Lower leg skin (tissue), 4 donors: ENCODE data around the gene RNASEH2A. TPM values are rescaled to one million over a fixed set of nuclear protein-coding genes. Genes with fewer than 3 reads are reported as not detected.
A peak's percentile ranks its signal among the peaks of the same experiment; 100 is the strongest.

ENCODE experiments used
- DNase-seq, 2 donors: peaks; one replicate each; pipeline ENCODE4 v3.0.0-alpha.2; 2019; ENCODE audit warnings: low spot score in 2 of 2
- H3K4me3 ChIP-seq: fragments of 200-600 bp; sonication (generic); 2 replicates; pipeline ENCODE4 v1.5.1; 2017; ENCODE audit warnings: mild to moderate bottlenecking, low read depth; ENCODE audit not compliant: poor library complexity, severe bottlenecking
- POLR2A ChIP-seq, 2 donors: fragments of 450-650 bp; IDR thresholded peaks; one replicate each; pipeline ENCODE4 v1.6.1; 2016 to 2017; ENCODE audit warnings: antibody characterized with exemption in 2 of 2, mild to moderate bottlenecking in 1 of 2, moderate library complexity in 1 of 2
- WGBS, 2 donors: methylation state at CpG; one replicate each; pipeline ENCODE4 v1.1.5; 2018; 5-methylcytosine and 5-hydroxymethylcytosine counted together
- intact Hi-C: fragments of 100-400 bp; cut with DNase I; formaldehyde crosslinking; loops from one replicate; pipeline ENCODE4 v1.15.0; 2023; ENCODE audit warnings: low total_unique reads
- total RNA-seq, 4 donors: library from RNA; depleted of rRNA; stranded (reverse); fragments of >200 nt; gene quantifications; one replicate each; pipeline ENCODE4 v1.1.0, GENCODE V29; 2016
- TF ChIP-seq, protein P1 (sequence below), 3 donors: fragments of 450-650 bp; IDR thresholded peaks; one replicate each; pipeline ENCODE4 v1.5.1; 2016; ENCODE audit warnings: antibody characterized with exemption in 3 of 3, mild to moderate bottlenecking in 3 of 3, moderate library complexity in 2 of 3

RNASEH2A gene
- total RNA-seq, 4 donors from 2014 or later, result 3.3 to 7.8 (median 5.9) TPM

DNA sequence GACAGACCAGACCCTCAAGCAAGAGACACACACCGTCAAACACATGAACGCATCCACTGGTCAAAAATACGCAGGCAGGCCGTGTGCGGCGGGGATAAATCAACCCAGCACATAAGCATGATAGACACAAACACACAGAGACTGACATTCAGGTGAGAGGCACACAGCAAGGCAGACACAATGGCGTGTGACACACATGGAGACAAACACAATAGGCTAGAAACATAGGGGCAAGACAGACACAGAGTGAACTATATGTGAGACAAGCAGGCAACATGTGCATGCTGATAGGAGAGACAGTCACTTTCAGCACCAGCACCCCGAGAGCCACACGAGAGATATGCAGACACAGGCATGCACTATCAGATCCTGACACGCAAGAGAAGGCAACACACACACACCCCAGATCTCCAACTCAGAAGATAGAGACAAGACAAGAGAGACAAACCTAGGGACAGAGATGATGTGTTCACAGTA, 22.0 kb upstream of the RNASEH2A start:
- no peak for DNase-seq
- H3K4me3 ChIP-seq, result no peak overlapping the region
- intact Hi-C loops, result no loop called here
- 20 to 47% methylated on average over 10 of the region's 10 CpGs for WGBS, 2 donors
- TF ChIP-seq POLR2A (IDR thresholded peaks at IDR 0.05), result no peak
- TF ChIP-seq, protein P1, sequence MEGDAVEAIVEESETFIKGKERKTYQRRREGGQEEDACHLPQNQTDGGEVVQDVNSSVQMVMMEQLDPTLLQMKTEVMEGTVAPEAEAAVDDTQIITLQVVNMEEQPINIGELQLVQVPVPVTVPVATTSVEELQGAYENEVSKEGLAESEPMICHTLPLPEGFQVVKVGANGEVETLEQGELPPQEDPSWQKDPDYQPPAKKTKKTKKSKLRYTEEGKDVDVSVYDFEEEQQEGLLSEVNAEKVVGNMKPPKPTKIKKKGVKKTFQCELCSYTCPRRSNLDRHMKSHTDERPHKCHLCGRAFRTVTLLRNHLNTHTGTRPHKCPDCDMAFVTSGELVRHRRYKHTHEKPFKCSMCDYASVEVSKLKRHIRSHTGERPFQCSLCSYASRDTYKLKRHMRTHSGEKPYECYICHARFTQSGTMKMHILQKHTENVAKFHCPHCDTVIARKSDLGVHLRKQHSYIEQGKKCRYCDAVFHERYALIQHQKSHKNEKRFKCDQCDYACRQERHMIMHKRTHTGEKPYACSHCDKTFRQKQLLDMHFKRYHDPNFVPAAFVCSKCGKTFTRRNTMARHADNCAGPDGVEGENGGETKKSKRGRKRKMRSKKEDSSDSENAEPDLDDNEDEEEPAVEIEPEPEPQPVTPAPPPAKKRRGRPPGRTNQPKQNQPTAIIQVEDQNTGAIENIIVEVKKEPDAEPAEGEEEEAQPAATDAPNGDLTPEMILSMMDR (IDR thresholded peaks at IDR 0.05), result no peak

- 28 to 31% methylated on average over 5 of the region's 5 CpGs for WGBS, 2 donors
- H3K4me3 ChIP-seq, result no peak overlapping the region
Observed at GRCh38 chr19:12784871-12785430, 21.4 kb upstream of the RNASEH2A start.

DNA sequence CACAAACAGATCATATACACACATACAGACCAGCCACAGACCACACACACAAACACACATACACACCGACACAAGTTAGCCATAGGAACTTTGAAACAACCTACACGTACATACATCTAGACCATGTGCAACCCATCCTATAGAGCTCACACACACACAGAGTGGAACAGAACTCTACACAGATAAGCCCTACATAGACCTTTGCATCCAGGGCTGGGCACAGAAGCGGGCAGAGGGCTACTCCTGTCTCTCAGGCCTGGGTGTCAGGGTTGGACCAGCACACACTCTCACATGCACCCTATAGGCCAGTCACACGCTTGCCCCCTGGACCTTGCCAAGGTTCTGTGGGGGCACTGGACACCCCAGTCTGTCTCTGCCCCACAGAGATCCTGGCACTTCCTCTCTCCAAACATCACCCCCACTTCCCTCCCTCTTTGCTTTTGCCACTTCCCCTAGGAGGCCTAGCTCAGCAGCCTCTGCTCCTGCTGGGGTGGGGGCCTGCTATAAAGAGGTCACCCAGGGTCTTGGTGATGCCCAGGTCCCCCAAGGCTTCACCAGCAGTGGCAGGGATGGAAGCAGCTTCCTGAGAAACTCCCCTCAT, 20.9 kb upstream of the RNASEH2A start:
- peak in 1 of 2 donors; percentile 40 for DNase-seq
- intact Hi-C loops, result no loop called here
- WGBS, 2 donors, result 50 to 59% methylated on average over 4 of the region's 4 CpGs
- no peak for TF ChIP-seq POLR2A (IDR thresholded peaks at IDR 0.05)
- TF ChIP-seq, protein P1 (IDR thresholded peaks at IDR 0.05), result no peak
- no peak overlapping the region for H3K4me3 ChIP-seq

More at GRCh38 chr19:12784871-12785430, 21.4 kb upstream of the RNASEH2A start:
- intact Hi-C loops, result no loop called here
- TF ChIP-seq, protein P1 (IDR thresholded peaks at IDR 0.05), result peak in 1 of 3 donors; percentile 6
- no peak for TF ChIP-seq POLR2A (IDR thresholded peaks at IDR 0.05)
- DNase-seq, result peak in 1 of 2 donors; percentile 27

- TF ChIP-seq, protein P1 (IDR thresholded peaks at IDR 0.05), result no peak
- TF ChIP-seq POLR2A (IDR thresholded peaks at IDR 0.05), result no peak
- 27 to 37% methylated on average over 16 to 17 of the region's 18 CpGs for WGBS, 2 donors
- intact Hi-C loops, result no loop called here
- no peak overlapping the region for H3K4me3 ChIP-seq
- peak; percentile 74 to 95 for DNase-seq
Observed at GRCh38 chr19:12786141-12786870, 20.1 kb upstream of the RNASEH2A start.

GRCh38 chr19:12786952-12787351, 19.4 kb upstream of the RNASEH2A start:
- WGBS, 2 donors, result 64 to 66% methylated on average over 3 of the region's 3 CpGs
- intact Hi-C loops, result no loop called here
- no peak overlapping the region for H3K4me3 ChIP-seq
- TF ChIP-seq, protein P1 (IDR thresholded peaks at IDR 0.05), result no peak
- TF ChIP-seq POLR2A (IDR thresholded peaks at IDR 0.05), result no peak
- peak in 1 of 2 donors; percentile 51 for DNase-seq
